ENCODE results near the gene ITGB2.
"Not testable (repeated sequence)": the region's sequence is repeated elsewhere in the genome, so short reads cannot be mapped to it uniquely, and the experiment has no call there.

Gene ITGB2

GRCh38 chr21:44929242-44929798 lies 8.6 kb upstream of the ITGB2 start:
- H3K4me3 ChIP-seq (ENCODE audit: control insufficient read depth, low read depth, low read length), result no peak overlapping the region
- DNase-seq (ENCODE audit: low read depth), result no peak

DNA sequence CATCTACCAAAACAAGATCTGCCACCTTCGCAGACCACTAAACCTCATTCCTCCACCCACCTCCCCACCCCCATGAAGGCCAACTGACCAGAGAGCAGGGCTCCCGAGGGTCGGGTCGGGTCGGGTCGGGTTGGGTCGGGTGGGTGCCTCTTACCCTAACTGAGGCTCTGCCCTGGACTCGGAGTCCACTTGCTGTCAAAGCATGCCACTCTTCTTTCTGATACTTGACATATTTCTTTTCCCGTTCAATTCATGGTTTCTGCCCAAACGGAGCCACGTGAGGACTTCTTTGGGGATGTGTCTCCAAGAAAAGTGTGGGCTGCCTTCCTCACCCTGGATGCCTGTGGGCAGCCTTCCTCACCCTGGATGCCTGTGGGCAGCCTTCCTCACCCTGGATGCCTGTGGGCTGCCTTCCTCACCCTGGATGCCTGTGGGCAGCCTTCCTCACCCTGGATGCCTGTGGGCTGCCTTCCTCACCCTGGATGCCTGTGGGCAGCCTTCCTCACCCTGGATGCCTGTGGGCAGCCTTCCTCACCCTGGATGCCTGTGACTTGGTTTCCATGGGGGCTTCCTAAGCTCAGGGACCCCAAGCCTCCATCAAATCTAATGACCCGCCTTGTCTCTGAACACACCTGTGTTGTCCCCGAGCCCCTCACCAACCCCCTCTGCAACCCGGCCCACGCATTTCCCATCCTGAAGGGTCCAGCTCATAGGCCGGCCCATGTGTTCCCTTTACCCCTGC lies 8.0 kb upstream of the ITGB2 start:
- not testable (repeated sequence) for H3K4me3 ChIP-seq (ENCODE audit: control insufficient read depth, low read depth, low read length)
- DNase-seq (ENCODE audit: low read depth), result peak; percentile 40

More at GRCh38 chr21:44929242-44929798, 8.6 kb upstream of the ITGB2 start:
- no peak for TF ChIP-seq CTCF (IDR thresholded peaks at IDR 0.05; ENCODE audit: control insufficient read depth, insufficient read depth, low read depth, low read length, missing control alignments)

- no peak overlapping the region for H3K4me3 ChIP-seq (ENCODE audit: control insufficient read depth, low read depth, low read length)
- TF ChIP-seq CTCF (IDR thresholded peaks at IDR 0.05; ENCODE audit: control insufficient read depth, insufficient read depth, low read depth, low read length, missing control alignments), result peak; percentile 30
- DNase-seq (ENCODE audit: low read depth), result no peak
These were observed 7.1 kb upstream of the ITGB2 start for GRCh38 chr21:44927587-44928461.

- no peak overlapping the region for H3K4me3 ChIP-seq (ENCODE audit: control insufficient read depth, low read depth, low read length)
- TF ChIP-seq CTCF (IDR thresholded peaks at IDR 0.05; ENCODE audit: control insufficient read depth, insufficient read depth, low read depth, low read length, missing control alignments), result no peak
- no peak for DNase-seq (ENCODE audit: low read depth)
These were observed 6.5 kb upstream of the ITGB2 start for GRCh38 chr21:44927259-44927586.

GRCh38 chr21:44926331-44927101 lies 5.8 kb upstream of the ITGB2 start:
- no peak for TF ChIP-seq CTCF (IDR thresholded peaks at IDR 0.05; ENCODE audit: control insufficient read depth, insufficient read depth, low read depth, low read length, missing control alignments)
- DNase-seq (ENCODE audit: low read depth), result peak; percentile 21
- no peak overlapping the region for H3K4me3 ChIP-seq (ENCODE audit: control insufficient read depth, low read depth, low read length)

DNA sequence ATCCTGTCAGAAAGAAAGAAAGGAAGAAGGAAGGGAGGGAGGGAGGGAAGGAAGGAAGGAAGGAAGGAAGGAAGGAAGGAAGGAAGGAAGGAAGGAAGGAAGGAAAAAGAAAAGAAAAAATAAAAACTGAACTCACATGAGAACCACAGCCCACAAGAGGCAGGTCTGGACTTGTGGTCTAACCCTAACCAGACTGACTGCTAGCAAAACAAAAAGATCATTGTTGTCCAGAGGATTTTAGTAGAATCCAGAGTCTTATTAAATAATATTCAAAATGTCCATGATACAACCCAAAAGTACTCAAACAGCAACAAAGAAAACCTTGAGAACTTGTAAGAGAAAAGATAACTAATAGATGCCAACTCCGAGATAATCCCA lies 4.7 kb upstream of the ITGB2 start:
- DNase-seq (ENCODE audit: low read depth), result no peak
- no peak overlapping the region for H3K4me3 ChIP-seq (ENCODE audit: control insufficient read depth, low read depth, low read length)
- TF ChIP-seq CTCF (IDR thresholded peaks at IDR 0.05; ENCODE audit: control insufficient read depth, insufficient read depth, low read depth, low read length, missing control alignments), result no peak
